Activated CD4-positive, alpha-beta memory T cell treated with anti-CD3 and anti-CD28 coated beads, Interleukin-2, amount 10 ng/mL, durations not matched to agents 7 days and 5 days (primary cell): ENCODE measurements around the gene SNRPA. TPM values are rescaled to one million over a fixed set of nuclear protein-coding genes. Genes with fewer than 3 reads are reported as not detected.
"Not testable (repeated sequence)": the region's sequence is repeated elsewhere in the genome, so short reads cannot be mapped to it uniquely, and the experiment has no call there.

Source experiments
- CTCF ChIA-PET: fragments of 350-600 bp; sonication (Branson Sonifier 250); formaldehyde crosslinking; loops from one replicate; lab custom pipeline; 2021; ENCODE audit warnings: antibody characterized with exemption, inconsistent platforms; lab: Charles Lee
- POLR2A ChIA-PET: fragments of 350-600 bp; sonication (Branson Sonifier 250); formaldehyde crosslinking; loops from one replicate; lab custom pipeline; 2021; ENCODE audit warnings: antibody characterized with exemption; lab: Charles Lee
- DNase-seq: peaks from one replicate; pipeline ENCODE4 v3.0.0-alpha.2; 2020
- H3K27ac Mint-ChIP-seq: one replicate; pipeline ENCODE4 v1.8.0; 2021; ENCODE audit warnings: mild to moderate bottlenecking, mixed read lengths
- H3K27me3 Mint-ChIP-seq: one replicate; pipeline ENCODE4 v1.8.0; 2021; ENCODE audit warnings: mixed read lengths
- H3K36me3 Mint-ChIP-seq: one replicate; pipeline ENCODE4 v1.8.0; 2021; ENCODE audit warnings: low read depth, mixed read lengths
- H3K4me1 Mint-ChIP-seq: one replicate; pipeline ENCODE4 v1.8.0; 2021; ENCODE audit warnings: mixed read lengths
- H3K4me3 Mint-ChIP-seq: one replicate; pipeline ENCODE4 v1.8.0; 2021; ENCODE audit warnings: mild to moderate bottlenecking, mixed read lengths
- H3K9me3 Mint-ChIP-seq: one replicate; pipeline ENCODE4 v1.8.0; 2021; ENCODE audit warnings: mixed read lengths
- total RNA-seq, 2 experiments: library from RNA; stranded (reverse); gene quantifications; one replicate each; pipeline ENCODE4 v1.2.3, GENCODE V29; 2021

Gene SNRPA
- total RNA-seq, 2 experiments from 2014 or later = 145 to 151 TPM

- peak overlapping the region; percentile 79 for H3K4me3 Mint-ChIP-seq
- POLR2A ChIA-PET = interaction anchor here (1.4 to 14.2 kb wide), 5 partner anchors 16 to 51 kb away, joined by 3 to 244 read pairs (median 34); partner anchors contain the start of genes COQ8B, EGLN2, ITPKC and MIA
- no peaks in the 10 kb centered on the region for H3K27me3 Mint-ChIP-seq
- no peak for DNase-seq
- no peaks in the 10 kb centered on the region for H3K9me3 Mint-ChIP-seq
- H3K4me1 Mint-ChIP-seq = peaks cover 54% of the 10 kb centered on the region
- H3K36me3 Mint-ChIP-seq = peaks cover 73% of the 10 kb centered on the region
- CTCF ChIA-PET = interaction anchor here (0.6 to 7.8 kb wide), 5 partner anchors 22 to 679 kb away, joined by 3 to 48 read pairs (median 6); partner anchors contain the start of gene RAB4B
- peak overlapping the region; percentile 75 for H3K27ac Mint-ChIP-seq
Observed at GRCh38 chr19:40755248-40755624, 4.2 kb downstream of the SNRPA start.

DNA sequence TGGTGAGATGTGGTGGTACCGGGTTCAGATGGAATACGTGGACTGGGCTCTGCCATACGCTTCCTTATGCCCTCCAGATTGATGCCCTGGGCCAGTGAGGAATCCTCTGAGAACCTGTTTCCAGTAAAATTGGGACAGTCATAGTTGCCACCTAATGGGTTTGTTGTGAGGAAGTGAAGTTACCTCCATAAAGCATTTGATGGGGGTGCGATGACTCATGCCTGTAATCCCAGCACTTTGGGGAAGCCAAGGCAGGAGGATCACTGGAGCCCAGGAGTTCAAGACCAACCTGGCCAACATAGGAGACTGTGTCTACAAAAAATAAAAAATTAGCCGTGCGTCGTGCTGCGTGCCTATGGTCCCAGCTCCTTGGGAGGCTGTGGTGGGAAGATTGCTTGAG lies 4.8 kb downstream of the SNRPA start:
- H3K27ac Mint-ChIP-seq = peak overlapping the region; percentile 75
- no peak for DNase-seq
- H3K4me1 Mint-ChIP-seq = peaks cover 57% of the 10 kb centered on the region
- H3K36me3 Mint-ChIP-seq = peaks cover 76% of the 10 kb centered on the region
- POLR2A ChIA-PET = interaction anchor here (1.0 to 14.2 kb wide), 7 partner anchors 11 to 50 kb away, joined by 3 to 244 read pairs (median 15); partner anchors contain the start of genes COQ8B, EGLN2, ITPKC and MIA
- no peaks in the 10 kb centered on the region for H3K27me3 Mint-ChIP-seq
- CTCF ChIA-PET = interaction anchor here (0.6 to 7.8 kb wide), 5 partner anchors 22 to 678 kb away, joined by 4 to 48 read pairs (median 6); partner anchors contain the start of gene RAB4B
- peak overlapping the region; percentile 79 for H3K4me3 Mint-ChIP-seq
- H3K9me3 Mint-ChIP-seq = no peaks in the 10 kb centered on the region

DNA sequence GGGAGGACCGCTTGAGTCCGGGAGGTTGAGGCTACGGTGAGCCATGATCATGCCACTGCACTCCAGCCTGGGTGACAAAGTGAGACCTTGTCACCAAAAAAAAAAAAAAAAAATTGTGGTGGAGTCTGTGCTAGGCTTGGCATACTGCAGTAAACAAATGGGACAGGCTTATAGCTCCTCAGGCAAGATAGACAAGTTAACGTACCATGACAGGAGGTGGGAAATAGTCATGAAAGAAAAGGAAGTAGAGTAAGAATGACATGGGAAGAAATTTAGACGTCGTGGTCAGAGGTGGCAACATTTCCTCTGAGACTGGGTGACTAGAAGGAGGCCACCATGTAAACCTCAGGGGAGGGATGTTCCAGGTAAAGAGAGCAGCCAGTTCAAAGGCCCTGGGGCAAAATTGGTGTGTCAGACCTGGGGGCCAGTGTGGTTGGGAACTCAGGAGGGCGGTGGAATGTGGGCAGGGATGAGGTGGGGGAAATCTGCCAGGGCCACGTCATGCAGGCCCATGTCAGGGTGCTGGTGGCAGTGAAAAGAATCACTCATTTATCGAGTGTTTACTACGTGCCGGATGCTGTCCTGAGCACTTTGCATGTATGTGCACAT lies 5.6 kb downstream of the SNRPA start:
- Mint-ChIP-seq H3K36me3 (peaks cover 76% of the 10 kb centered on the region), H3K27ac (peak overlapping the region; percentile 75), H3K4me1 (peaks cover 60% of the 10 kb centered on the region), H3K9me3 (no peaks in the 10 kb centered on the region), H3K4me3 (peak overlapping the region; percentile 31), H3K27me3 (no peaks in the 10 kb centered on the region)
- ChIA-PET POLR2A (interaction anchor here (1.0 to 14.2 kb wide), 5 partner anchors 10 to 49 kb away, joined by 3 to 244 read pairs (median 6); partner anchors contain the start of genes EGLN2, MIA and RAB4B), CTCF (interaction anchor here (1.2 to 7.8 kb wide), 3 partner anchors 21 to 122 kb away, joined by 4 to 48 read pairs (median 40); partner anchors contain the start of gene RAB4B)
- peak; percentile 43 for DNase-seq

- peaks cover 62% of the 10 kb centered on the region for H3K4me1 Mint-ChIP-seq
- ChIA-PET CTCF (interaction anchor here (0.8 to 1.6 kb wide), 2 partner anchors 9 to 48 kb away, joined by 3 read pairs; no protein-coding TSS in a partner anchor), POLR2A (interaction anchor here (1.1 to 14.2 kb wide), 3 partner anchors 8 to 44 kb away, joined by 3 to 244 read pairs (median 15); partner anchors contain the start of genes MIA and RAB4B)
Observed at GRCh38 chr19:40758491-40758890, 7.5 kb downstream of the SNRPA start.

DNA sequence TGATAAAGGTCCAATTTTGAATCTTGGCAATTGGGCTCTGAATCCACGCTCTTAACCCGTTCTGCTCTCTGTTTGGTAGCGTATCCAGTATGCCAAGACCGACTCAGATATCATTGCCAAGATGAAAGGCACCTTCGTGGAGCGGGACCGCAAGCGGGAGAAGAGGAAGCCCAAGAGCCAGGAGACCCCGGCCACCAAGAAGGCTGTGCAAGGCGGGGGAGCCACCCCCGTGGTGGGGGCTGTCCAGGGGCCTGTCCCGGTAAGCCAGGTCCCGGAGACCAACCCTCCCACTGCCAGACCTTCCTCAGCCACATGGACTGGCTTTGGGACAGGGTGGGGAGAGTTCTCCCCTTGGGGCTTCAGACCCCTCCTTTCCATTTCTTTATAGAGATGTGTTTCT lies 8.3 kb downstream of the SNRPA start:
- CTCF ChIA-PET = no interaction called here
- no peaks in the 10 kb centered on the region for H3K27me3 Mint-ChIP-seq
- no peak for DNase-seq
- no peak overlapping the region for H3K4me3 Mint-ChIP-seq
- peak overlapping the region; percentile 2 for H3K27ac Mint-ChIP-seq
- POLR2A ChIA-PET = interaction anchor here (14.2 kb wide), 1 partner anchor 18 kb away, joined by 244 read pairs; the partner anchor contains the start of genes MIA and RAB4B
- H3K4me1 Mint-ChIP-seq = peaks cover 66% of the 10 kb centered on the region
- no peaks in the 10 kb centered on the region for H3K9me3 Mint-ChIP-seq
- H3K36me3 Mint-ChIP-seq = peaks cover 87% of the 10 kb centered on the region

More at GRCh38 chr19:40758491-40758890, 7.5 kb downstream of the SNRPA start:
- Mint-ChIP-seq H3K9me3 (no peaks in the 10 kb centered on the region), H3K27ac (no peak overlapping the region), H3K27me3 (no peaks in the 10 kb centered on the region), H3K36me3 (peaks cover 83% of the 10 kb centered on the region), H3K4me3 (no peak overlapping the region)
- DNase-seq = no peak

- Mint-ChIP-seq H3K27ac (peak overlapping the region; percentile 34), H3K36me3 (peaks cover 82% of the 10 kb centered on the region), H3K4me1 (peaks cover 44% of the 10 kb centered on the region), H3K27me3 (no peaks in the 10 kb centered on the region), H3K9me3 (no peaks in the 10 kb centered on the region), H3K4me3 (no peak overlapping the region)
- DNase-seq = no peak
- CTCF ChIA-PET = no interaction called here
- POLR2A ChIA-PET = interaction anchor here (1.0 to 1.3 kb wide), 2 partner anchors 9 to 13 kb away, joined by 4 read pairs; partner anchors contain the start of gene ACTMAP
Observed at GRCh38 chr19:40762754-40763470, 11.9 kb downstream of the SNRPA start.

- CTCF ChIA-PET = no interaction called here
Observed at GRCh38 chr19:40763526-40763925, 12.5 kb downstream of the SNRPA start.

DNA sequence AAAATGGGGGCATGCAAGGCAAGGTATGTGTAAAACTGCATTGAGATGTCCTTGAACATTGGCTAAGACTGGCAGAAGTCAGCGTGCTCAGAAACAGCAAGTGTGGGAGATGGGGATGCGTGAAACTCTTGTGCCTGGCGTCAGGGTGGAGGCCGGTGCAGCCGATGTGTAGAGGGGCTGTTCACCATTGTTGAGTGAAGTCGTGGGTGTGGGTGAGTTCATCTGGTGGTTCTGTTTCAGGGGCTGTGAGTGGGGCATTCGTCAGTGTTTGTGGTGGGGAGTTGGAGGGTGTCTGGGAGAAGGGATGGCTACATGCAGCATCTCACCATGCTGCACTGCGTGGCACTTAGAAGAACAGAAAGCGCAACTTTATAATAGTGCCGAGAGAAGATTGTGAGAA lies 13.0 kb downstream of the SNRPA start:
- H3K4me1 Mint-ChIP-seq = peaks cover 39% of the 10 kb centered on the region
- H3K27ac Mint-ChIP-seq = peak overlapping the region; percentile 4
- ChIA-PET CTCF (no interaction called here), POLR2A (interaction anchor here (1.3 kb wide), 1 partner anchor 10 kb away, joined by 4 read pairs; no protein-coding TSS in a partner anchor)
- H3K27me3 Mint-ChIP-seq = no peaks in the 10 kb centered on the region
- no peaks in the 10 kb centered on the region for H3K9me3 Mint-ChIP-seq
- H3K4me3 Mint-ChIP-seq = no peak overlapping the region
- H3K36me3 Mint-ChIP-seq = peaks cover 78% of the 10 kb centered on the region
- DNase-seq = no peak

More at GRCh38 chr19:40763526-40763925, 12.5 kb downstream of the SNRPA start:
- DNase-seq = no peak
- Mint-ChIP-seq H3K27me3 (no peaks in the 10 kb centered on the region), H3K4me3 (no peak overlapping the region), H3K27ac (no peak overlapping the region), H3K4me1 (peaks cover 39% of the 10 kb centered on the region), H3K36me3 (peaks cover 76% of the 10 kb centered on the region), H3K9me3 (no peaks in the 10 kb centered on the region)
- POLR2A ChIA-PET = interaction anchor here (1.0 to 1.3 kb wide), 2 partner anchors 9 to 14 kb away, joined by 4 read pairs; partner anchors contain the start of gene ACTMAP

GRCh38 chr19:40766385-40766784 lies 15.4 kb downstream of the SNRPA start:
- peaks cover 35% of the 10 kb centered on the region for H3K4me1 Mint-ChIP-seq
- H3K27ac Mint-ChIP-seq, H3K9me3 Mint-ChIP-seq, H3K4me3 Mint-ChIP-seq, H3K27me3 Mint-ChIP-seq, DNase-seq: not testable (repeated sequence)
- ChIA-PET CTCF (interaction anchor here (1.2 kb wide), 1 partner anchor 9 kb away, joined by 3 read pairs; no protein-coding TSS in a partner anchor), POLR2A (interaction anchor here (1.1 to 2.6 kb wide), 4 partner anchors 9 to 16 kb away, joined by 3 to 15 read pairs (median 6); partner anchors contain the start of genes ACTMAP, RAB4B and SNRPA)
- H3K36me3 Mint-ChIP-seq = peaks cover 69% of the 10 kb centered on the region

GRCh38 chr19:40768869-40769268 lies 17.9 kb downstream of the SNRPA start:
- POLR2A ChIA-PET = interaction anchor here (1.7 kb wide), 1 partner anchor 10 kb away, joined by 7 read pairs; the partner anchor contains the start of gene RAB4B
- CTCF ChIA-PET = no interaction called here
- no peaks in the 10 kb centered on the region for H3K9me3 Mint-ChIP-seq
- H3K27ac Mint-ChIP-seq = no peak overlapping the region
- no peaks in the 10 kb centered on the region for H3K27me3 Mint-ChIP-seq
- H3K36me3 Mint-ChIP-seq = peaks cover 46% of the 10 kb centered on the region
- no peak for DNase-seq
- H3K4me1 Mint-ChIP-seq = peaks cover 23% of the 10 kb centered on the region
- no peak overlapping the region for H3K4me3 Mint-ChIP-seq

DNA sequence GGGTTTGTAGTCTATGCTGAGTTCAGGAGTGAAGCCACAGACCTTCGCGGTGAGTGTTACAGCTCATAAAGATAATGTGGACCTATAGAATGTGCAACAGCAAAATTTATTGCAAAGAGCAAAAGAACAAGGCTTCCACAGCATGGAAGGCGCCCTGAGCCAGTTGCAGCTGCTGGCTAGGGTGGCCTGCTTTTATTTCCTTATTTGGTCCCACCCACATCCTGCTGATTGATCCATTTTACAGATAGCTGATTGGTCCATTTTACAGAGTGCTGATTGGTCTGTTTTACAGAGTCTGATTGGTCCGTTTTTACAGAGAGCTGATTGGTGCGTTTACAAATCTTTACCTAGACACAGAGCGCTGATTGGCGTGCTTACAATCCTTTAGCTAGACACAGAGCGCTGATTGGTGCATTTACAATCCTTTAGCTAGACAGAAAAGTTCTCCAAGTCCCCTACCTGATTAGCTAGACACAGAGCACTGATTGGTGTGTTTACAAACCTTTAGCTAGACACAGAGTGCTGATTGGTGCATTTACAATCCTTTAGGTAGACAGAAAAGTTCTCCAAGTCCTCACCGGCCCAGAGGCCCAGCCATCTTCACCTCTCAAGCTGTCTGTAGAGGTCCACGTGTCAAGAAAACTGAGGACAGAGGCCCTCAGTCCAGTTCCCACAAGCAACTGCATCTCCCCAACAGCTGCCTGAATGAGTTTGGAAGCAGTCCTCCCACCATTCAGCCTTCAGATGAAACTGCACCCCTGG lies 20.3 kb downstream of the SNRPA start:
- H3K27ac Mint-ChIP-seq, H3K9me3 Mint-ChIP-seq, H3K4me3 Mint-ChIP-seq, DNase-seq, H3K27me3 Mint-ChIP-seq: not testable (repeated sequence)
- ChIA-PET POLR2A (interaction anchor here (1.1 to 1.6 kb wide), 5 partner anchors 10 to 34 kb away, joined by 3 to 8 read pairs (median 5); partner anchors contain the start of gene ACTMAP), CTCF (interaction anchor here (2.2 kb wide), 1 partner anchor 34 kb away, joined by 7 read pairs; no protein-coding TSS in a partner anchor)
- H3K4me1 Mint-ChIP-seq = peaks cover 14% of the 10 kb centered on the region
- H3K36me3 Mint-ChIP-seq = peaks cover 24% of the 10 kb centered on the region
